GM21529 (cell line): Measurements from ENCODE around the gene TRAPPC12.

Source experiments
- ATAC-seq: cut with Tn5 transposase; IDR thresholded peaks from one replicate; pipeline ENCODE4 v1.9.1; 2021; ENCODE audit not compliant: unreplicated experiment

TRAPPC12 gene

GRCh38 chr2:3465844-3466481 lies 86.5 kb downstream of the TRAPPC12 start:
- ATAC-seq, result no peak

GRCh38 chr2:3466482-3466863 lies 87.0 kb downstream of the TRAPPC12 start:
- ATAC-seq, result no peak

- ATAC-seq, result no peak
Observed at GRCh38 chr2:3466966-3467365, 87.5 kb downstream of the TRAPPC12 start.

GRCh38 chr2:3467654-3468053 lies 88.2 kb downstream of the TRAPPC12 start:
- ATAC-seq, result no peak

GRCh38 chr2:3468296-3468988 lies 88.9 kb downstream of the TRAPPC12 start:
- no peak for ATAC-seq

- ATAC-seq, result no peak
Observed at GRCh38 chr2:3469486-3469885, 90.0 kb downstream of the TRAPPC12 start.

GRCh38 chr2:3470166-3470651 lies 90.7 kb downstream of the TRAPPC12 start:
- ATAC-seq, result no peak

GRCh38 chr2:3470856-3471737 lies 91.6 kb downstream of the TRAPPC12 start:
- ATAC-seq, result no peak

GRCh38 chr2:3472296-3472695 lies 92.8 kb downstream of the TRAPPC12 start:
- no peak for ATAC-seq

- no peak for ATAC-seq
Observed at GRCh38 chr2:3472966-3473365, 93.5 kb downstream of the TRAPPC12 start.

- ATAC-seq, result no peak
Observed at GRCh38 chr2:3475771-3476170, 96.3 kb downstream of the TRAPPC12 start.

- no peak for ATAC-seq
Observed at GRCh38 chr2:3476321-3476984, 97.0 kb downstream of the TRAPPC12 start.

- no peak for ATAC-seq
Observed at GRCh38 chr2:3476985-3477327, 97.5 kb downstream of the TRAPPC12 start.

- no peak for ATAC-seq
Observed at GRCh38 chr2:3478846-3479385, 99.4 kb downstream of the TRAPPC12 start.

GRCh38 chr2:3479430-3480320 lies 100.2 kb downstream of the TRAPPC12 start:
- no peak for ATAC-seq

- ATAC-seq, result no peak
Observed at GRCh38 chr2:3480352-3481010, 101.0 kb downstream of the TRAPPC12 start.

- ATAC-seq, result no peak
Observed at GRCh38 chr2:3481011-3481400, 101.5 kb downstream of the TRAPPC12 start.

GRCh38 chr2:3481736-3482362 lies 102.4 kb downstream of the TRAPPC12 start:
- no peak for ATAC-seq

GRCh38 chr2:3482363-3482821 lies 102.9 kb downstream of the TRAPPC12 start:
- ATAC-seq, result no peak
